Stimulated activated naive CD4-positive, alpha-beta T cell treated with Interleukin-2 at 50 U/mL for 16 hours (primary cell): ENCODE data around the gene SMIM20.
"Not testable (repeated sequence)": the region's sequence is repeated elsewhere in the genome, so short reads cannot be mapped to it uniquely, and the experiment has no call there.

ENCODE experiments used
- DNase-seq: peaks from one replicate; lab custom pipeline; 2025; lab: John Stamatoyannopoulos, UW

SMIM20 gene

DNA sequence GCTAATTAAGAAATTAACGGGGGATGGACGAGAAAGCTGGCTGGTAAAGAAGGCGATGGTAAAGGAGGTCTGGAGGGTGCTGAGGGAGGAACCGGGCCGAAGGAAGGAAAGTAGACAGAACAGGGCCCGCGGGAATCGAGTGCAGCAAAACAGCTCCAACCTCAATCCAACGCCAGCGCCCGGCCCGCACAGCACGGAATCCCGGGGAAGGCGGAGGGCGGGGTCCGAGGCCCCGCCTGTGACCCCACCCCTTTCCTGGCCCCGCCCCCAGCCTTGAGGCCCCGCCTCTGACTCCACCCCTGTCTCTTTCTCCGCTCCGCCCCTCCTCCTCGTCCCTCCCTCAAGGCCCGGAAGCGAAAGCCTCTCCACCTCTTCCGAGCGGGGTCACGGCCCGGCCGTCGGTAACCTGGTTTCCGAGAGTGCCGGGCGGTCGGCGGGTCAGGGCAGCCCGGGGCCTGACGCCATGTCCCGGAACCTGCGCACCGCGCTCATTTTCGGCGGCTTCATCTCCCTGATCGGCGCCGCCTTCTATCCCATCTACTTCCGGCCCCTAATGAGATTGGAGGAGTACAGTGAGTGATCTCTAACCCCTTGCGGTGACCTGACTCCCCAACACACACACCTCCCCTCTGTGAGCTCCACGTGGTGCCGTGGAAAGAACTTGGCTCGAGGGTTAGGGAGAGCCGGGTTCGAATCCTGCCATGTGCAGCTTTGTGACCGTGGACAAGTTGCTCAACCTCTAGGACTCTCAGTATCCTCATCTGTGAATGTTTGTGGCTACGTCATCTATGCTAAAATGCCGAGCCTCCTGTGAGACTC is at the start of gene SMIM20:
TSS of gene SMIM20 (plus strand) at position 370 of the 819 bp plus-strand sequence. CDS start at position 464, 94 bp downstream.
- DNase-seq: peak; percentile 86

DNA sequence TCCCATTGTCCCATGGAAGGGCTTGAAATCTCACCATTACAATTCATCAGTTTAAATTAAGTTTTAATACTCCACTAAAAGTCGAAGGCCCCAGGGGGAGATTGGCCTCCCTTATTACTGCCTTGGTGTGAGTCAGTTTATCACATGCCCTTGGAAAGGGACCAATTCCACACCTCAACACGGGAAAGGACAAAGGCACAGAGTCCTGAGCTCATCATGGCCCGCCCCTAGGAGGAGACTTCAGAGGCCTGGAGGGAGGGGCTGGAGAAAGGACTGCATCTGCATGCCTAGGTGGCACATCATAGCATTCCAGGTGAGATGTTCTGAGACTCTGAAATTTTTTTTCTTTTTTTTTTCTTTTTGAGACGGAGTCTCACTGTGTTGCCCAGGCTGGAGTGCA is 48.4 kb upstream of the SMIM20 start:
- DNase-seq: no peak

DNA sequence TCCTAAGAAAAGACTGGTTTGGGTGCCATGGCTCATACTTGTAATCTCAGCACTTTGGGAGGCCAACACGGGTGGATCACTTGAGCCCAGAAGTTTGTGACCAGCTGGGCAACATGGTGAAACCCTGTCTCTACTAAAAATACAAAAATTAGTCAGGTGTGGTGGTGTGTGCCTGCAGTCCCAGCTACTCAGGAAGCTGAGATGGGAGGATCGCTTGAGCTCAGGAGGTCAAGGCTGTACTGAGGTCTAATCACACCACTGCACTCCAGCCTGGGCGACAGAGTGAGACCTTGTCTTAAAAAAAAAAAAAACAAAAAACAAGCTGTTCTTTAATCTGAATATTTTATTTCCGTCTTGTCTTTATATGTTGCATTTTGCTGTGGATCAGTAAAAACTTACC is 47.6 kb upstream of the SMIM20 start:
- DNase-seq: not testable (repeated sequence)

DNA sequence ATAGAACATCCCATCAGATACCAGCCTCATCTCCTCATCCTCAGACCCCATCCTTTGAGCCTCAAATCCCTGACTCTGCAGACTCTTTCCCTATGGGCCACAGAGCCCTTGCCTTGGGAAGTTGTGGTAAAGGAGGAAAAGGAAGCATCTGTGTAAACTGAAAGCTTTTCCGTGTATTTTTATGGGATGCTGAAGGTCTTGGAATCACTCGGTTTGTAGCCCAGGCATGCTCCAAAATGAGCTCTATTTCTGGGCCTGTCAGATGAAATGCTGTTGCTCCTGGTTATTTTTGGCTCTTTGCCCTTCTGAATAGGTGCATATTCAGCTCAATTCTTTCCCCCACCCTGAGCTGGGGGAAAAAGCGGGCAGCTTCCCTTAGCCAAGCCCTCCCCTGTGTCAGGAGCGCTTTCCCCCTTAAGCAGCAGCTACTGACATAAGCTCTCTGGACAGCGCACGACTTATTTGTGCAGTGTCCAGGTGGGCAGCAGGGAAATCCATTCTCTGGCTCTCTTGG is 46.2 kb upstream of the SMIM20 start:
- no peak for DNase-seq

DNA sequence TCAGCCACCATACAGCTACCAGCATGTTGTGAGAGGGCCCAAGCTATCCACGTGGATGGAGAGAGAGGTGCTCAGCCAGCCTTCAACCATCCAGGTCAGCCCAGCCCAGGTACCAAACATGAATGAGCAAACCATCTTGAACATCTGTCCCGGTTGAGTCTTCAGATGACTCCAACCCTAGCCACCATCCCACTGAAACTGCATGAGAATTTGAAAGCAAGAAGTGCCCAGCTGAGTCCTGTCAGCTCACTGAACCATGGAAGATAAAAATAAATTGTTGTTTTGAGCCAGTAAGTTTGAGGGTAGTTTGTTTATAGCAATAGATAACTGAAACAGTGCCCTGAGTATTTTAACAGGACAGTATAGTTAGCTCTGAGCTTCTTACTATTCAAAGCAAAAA is 43.9 kb upstream of the SMIM20 start:
- DNase-seq: no peak

DNA sequence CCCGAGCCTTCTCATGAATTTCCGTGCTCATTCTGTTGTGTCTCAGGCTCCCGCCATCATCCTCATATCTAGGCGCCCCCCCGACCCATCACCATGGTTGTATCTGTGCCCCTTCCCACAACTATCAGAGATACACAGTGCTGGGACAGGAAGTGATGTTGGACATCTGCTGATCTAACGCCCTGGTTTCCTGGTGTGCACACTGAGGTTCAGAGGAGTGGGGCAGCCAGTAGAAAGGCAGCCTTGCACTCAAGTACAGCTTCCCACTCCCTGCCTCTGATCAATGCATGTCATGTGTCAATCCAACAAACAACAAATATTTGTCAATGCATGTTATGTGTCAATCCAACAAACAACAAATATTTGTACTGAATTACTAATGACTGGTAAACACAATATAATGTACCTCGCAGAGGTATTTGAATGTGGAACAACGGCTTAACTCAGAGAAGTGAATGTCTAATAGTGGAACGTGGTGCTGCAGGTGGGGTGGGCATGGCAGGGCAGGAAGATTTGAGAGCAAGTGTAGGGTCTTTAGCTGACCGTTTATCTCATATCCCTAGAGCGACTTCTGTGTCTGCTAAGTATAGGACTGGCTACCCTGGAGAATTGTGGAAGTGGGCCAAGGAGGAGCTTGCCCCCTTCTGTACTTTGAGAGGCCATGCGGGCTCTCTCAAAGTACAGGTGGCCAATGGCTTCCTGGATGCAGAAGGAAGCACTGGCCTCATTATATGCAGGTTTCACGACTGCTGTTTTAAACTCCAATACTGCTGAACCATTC is 41.0 kb upstream of the SMIM20 start:
- DNase-seq: no peak

DNA sequence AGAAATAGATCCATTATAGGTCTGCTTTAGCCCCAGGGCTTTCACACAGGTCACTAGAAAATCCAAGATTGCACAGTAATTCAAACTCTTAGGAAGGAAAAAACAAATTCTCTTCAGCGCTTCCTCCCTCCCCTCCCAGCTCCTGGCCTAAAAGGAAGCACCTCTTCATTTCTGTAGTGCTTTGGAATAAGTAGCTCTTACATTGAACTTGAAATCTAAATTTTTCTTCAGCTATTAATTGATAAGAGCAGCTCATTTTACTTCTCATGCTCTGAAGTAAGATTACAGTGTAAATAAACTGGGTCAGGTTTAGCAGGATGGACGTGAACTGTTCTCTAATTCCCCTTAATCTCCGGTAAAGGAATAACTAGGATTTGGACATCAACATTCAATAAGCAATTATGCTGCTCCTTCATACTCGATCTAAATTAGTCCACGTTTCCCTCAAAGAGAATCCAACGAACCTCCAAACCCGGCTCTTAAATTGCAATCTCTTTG is 40.3 kb upstream of the SMIM20 start:
- DNase-seq: no peak

DNA sequence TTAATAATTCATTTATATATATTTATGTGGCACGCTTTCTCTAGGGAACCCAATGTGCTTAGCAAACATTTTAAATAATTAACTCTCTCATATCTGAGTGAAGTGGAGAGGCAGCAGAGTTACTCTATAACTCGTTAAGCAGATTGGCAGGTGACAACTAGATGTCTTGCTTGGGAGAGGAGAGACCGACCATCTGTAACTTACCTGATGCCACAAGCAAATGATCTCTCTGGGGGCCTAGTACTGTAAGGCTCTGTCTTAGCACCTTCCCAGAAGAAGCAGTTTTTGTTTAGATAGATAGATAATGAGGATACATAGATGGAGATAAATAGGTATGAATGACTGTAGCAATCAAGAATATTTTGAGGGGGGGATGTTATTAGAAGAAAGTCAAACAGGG is 39.4 kb upstream of the SMIM20 start:
- DNase-seq: no peak

DNA sequence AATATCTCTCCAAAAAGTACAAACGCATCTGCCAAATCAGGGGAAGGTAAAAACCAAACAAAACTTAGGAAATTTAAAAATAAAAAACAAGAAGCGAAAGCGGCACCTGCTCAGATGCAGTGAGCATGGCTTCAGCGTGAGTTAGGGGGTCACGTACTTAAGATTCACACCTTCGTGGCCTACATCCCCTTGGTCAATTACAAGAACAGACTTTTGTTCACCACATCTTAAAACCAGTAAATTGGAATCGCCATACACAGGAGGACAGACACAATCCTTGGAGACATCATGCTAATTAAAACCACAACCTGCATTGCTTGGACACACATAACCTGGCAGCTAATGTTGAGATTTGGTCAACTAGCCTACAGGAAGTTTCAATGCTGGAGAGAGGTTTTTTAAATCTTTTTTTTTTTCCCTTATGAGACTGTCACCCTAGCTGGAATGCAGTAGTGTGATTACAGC is 38.7 kb upstream of the SMIM20 start:
- no peak for DNase-seq

DNA sequence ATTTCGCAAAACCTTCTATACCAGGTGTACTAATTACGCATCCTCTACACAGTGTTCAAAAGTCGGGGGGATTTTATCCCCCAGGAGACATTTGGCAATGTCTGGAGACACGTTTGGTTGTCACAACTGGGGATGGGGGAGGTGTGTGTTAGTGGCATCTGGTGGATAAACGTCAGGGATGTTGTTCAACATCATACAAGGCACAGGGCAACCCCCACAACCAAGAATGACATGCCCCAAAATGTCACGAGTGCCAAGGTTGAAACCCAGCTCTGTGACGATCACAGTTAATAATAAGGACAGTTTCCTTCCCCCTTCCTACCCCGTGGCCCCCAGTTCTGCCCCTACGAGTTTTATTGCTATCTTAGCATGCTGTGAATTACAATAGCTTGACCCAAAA is 35.3 kb upstream of the SMIM20 start:
- no peak for DNase-seq

DNA sequence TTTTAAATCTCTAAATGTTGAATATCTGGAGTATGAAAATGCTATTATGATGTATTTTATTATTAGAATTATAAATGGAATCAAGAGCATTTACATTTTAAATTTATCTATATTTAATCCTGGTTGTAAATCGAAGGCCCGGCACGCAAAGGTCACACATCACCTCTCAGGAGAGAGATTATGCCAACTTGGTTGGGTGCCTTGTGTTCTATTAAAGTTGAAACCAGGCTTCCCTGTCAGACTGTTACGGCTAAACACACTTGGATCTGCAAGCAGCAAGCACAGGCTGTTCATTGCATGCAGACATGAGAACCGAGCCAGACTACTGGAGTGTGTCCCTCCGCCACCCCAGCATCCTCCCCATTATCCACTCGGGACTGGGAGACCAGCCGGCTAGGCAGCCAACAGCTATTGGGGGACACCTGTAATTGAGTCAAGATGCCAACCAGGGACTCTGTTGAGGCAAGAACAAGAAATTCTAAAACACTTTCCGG is 34.9 kb upstream of the SMIM20 start:
- no peak for DNase-seq

DNA sequence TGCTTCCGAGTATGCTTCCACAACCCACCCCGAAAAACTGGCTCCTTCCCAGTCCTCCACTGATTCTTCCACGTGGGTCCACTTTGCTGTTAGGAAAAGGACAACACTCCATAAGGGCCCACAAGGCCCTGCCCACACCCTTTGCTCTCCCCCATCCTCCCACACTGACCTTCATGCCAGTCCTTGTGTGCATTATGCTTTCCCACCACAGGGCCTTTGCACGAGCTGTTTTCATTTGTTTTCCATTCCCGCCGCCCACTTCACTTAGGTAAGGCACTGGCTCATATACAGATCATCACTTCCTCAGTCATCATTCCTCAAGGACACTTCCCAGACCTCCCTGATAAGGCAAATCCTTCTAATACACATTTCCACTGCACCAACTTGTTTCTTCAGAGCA is 34.4 kb upstream of the SMIM20 start:
- no peak for DNase-seq

DNA sequence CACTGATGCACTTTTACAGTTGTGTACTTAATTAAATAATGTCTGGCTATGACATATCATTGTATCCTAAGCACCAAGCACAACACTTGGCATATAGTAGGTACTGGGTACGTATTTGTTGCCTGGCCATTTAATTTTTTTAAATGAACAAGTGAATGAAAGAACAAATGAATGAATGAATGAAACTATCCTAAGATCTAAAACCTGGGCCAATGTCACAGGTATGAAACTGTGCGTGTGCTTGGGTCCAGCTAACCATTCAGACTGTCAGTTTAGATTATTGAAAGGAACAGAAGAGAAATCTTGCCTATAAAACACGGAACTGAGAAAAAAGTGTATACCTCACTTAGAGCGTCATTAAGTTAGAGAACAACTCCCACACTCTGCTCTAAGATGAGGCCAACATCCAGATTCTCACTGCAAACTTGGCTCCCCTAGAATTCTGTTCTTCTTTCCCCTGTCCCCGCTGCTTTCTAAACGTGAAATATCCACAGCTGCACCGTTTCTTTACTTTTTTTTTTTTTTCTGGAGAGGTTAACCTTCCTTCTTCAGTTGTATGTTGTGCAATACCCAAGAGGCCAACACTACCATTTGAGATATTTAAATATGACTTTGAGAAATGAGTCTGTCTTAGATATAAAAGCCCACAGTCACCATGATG is 33.9 kb upstream of the SMIM20 start:
- no peak for DNase-seq

DNA sequence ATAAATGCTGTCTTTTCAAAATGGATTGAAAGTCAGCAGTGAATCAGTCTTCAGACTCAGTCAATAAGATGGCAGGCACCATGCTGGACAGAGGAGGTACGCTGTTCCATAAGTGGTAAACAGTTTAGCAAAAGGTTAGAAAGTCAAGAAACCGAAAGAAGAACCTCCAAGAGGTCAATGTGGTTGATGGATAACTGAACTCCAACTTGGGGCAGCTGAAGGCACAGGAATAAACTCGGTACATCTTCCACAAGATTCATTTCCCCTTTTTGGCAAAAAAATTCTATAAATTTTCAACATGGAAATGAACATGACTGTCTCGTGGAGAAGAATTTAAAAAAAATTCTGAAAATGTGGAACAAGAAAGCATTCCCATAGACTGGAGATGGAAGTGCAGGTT is 32.8 kb upstream of the SMIM20 start:
- no peak for DNase-seq

DNA sequence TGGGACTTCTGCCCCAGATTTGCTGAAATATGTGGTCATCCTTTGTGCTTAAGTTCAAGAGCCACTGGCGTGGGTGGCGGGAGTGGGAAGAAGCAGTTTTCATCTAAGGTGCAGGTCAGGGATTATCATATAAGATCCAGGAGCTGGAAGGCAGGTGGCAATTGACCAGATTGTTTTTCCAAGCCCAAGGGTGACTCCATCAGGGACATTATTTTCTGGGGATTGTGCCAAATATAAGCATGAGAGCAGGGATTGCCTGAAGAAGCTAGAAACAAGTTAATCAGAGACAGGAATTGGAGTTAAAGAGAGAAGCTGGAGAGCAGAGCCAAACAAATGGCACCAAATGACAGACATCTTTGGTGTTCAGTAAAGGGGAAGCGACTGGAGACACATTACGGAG is 31.8 kb upstream of the SMIM20 start:
- no peak for DNase-seq

DNA sequence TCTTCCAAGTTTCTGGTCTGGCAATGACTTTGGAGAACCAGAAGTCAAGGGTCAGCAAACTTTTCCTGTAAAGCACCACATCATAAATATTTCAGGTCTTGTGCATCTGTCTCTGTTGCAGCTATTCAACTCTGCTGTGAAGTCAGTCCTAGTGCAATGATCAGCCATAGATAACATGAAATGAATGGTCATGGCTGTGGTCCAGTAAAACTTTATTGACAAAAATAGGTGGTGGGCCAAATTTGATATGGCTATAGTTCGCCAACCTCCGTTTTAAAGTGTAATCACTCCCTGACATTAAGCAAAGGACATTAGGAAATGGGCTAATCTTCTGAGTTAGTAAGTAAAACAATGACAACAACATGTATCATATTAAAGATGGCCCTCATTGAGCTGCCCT is 30.5 kb upstream of the SMIM20 start:
- DNase-seq: no peak

DNA sequence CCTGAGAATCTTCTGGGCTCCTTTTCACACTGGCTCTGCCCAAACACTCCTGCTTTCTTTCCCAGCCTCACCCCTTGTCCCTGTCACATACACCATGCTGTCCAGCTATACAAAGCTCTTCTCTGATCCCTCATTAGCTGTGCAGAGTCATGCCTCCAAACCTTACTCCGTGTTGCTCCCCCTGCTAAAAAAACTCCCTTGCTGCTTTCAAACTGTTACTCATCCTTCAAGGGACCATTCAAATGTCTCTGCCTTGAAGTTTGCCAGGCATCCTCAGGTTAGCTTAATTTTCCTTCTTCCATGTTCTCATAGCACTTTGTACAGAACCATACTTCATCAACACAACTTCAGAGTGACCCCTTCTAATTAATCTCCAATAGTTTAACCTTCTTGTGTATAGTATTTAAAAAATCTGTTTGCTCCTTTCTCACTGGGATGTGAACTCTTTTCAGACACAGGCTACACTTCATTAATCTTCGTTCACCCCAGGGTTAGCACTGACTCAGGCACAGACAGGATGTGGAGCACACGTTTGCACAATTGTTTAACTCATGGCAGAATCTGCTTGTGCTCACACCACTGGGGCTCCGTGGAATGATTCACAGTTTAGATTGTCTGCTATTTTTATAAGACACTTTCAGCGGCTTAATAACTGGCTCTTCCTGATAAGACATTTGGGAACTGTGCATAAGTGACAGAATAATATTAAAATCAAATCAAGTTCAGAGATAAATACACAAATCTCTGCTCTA is 29.8 kb upstream of the SMIM20 start:
- no peak for DNase-seq

DNA sequence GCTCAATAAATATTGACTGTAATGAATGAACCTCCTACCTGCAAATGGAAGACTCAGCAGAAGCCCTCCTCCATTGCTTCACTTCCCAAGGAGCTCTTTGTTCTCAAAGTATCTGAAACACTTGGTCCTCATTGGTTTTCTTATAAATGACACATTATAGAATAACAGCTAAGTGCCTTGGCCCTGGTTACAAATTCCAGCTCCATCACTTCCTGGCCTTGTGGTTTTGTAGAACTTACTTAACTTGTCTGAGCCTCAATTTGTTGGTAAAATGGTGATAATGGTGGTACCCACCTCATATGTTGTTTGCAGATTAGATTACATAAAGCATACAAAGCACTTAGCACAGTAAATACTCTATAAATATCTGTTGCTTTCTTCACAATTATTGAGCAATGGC is 25.2 kb upstream of the SMIM20 start:
- no peak for DNase-seq

DNA sequence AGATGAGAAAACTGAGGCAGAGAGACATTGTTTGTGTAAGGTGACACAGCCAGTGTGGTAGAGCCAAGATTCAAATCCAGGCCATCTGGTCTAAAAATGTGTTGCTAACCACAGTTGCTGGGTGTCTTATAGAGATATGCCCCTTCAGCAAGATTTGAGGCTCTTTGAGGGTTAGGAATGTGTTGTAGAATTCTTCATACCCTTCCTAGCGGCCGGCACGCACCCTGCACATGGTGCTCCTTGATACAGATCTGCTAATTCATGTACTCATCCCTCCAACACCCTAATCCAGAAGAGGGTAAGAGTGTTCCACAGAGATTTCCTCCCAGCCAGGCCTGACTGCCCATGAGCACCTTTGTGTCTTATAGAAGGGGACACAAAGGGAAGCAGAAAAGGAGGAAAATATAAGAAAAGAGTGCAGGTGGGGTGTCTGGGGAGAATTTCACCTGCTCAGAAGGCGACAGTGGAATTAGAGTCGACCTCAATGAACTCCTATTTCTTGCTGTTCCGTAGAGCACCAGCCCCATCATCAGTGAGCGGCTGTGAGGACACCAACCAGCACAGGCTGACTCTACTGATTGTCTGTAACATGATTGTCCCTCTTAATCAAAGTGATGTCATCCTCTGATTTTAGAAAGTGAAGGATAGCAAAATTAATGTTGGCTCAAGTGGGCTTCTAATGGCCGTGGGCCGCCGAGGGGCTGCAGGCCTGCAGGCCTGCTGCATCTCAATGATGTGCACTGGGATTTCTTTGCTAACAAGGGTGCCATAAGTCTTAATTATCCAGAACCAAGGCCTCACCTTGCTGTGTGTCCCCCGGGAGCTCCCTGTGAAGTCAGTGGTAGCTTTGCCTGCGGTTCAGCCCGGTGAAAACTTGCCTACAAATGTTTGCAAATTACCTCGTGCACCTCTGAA is 24.2 kb upstream of the SMIM20 start:
- DNase-seq: no peak
